H9 (cell line): Measurements from ENCODE around the gene HIPK1. TPM values are rescaled to one million over a fixed set of nuclear protein-coding genes. Genes with fewer than 3 reads are reported as not detected.

Experiments used
- DNase-seq: peaks from one replicate; pipeline ENCODE4 v3.0.0-alpha.2; 2017
- H2AFZ ChIP-seq: one replicate; pipeline ENCODE4 v1.6.1; 2013; ENCODE audit warnings: mild to moderate bottlenecking, low read length, control low read depth, moderate library complexity
- H2AK5ac ChIP-seq: 2 replicates; pipeline ENCODE4 v1.6.1; 2013; ENCODE audit warnings: low read length, control low read depth, mixed read lengths; ENCODE audit not compliant: insufficient read length
- H2BK120ac ChIP-seq: one replicate; pipeline ENCODE4 v1.6.1; 2013; ENCODE audit warnings: low read depth, mild to moderate bottlenecking, low read length, control low read depth, inconsistent platforms; ENCODE audit not compliant: poor library complexity, severe bottlenecking
- H2BK12ac ChIP-seq: 2 replicates; pipeline ENCODE4 v1.6.1; 2013; ENCODE audit warnings: low read length, control low read depth, mixed read lengths, low read depth; ENCODE audit not compliant: insufficient read length
- H2BK15ac ChIP-seq: 2 replicates; pipeline ENCODE4 v1.6.1; 2013; ENCODE audit warnings: low read depth, low read length, control low read depth
- H2BK20ac ChIP-seq: one replicate; pipeline ENCODE4 v1.6.1; 2013; ENCODE audit warnings: low read depth, mild to moderate bottlenecking, low read length, control low read depth, inconsistent platforms; ENCODE audit not compliant: poor library complexity, severe bottlenecking
- H2BK5ac ChIP-seq: 2 replicates; pipeline ENCODE4 v1.6.1; 2013; ENCODE audit warnings: low read length, control low read depth, mixed read lengths; ENCODE audit not compliant: insufficient read length
- H3K14ac ChIP-seq: 2 replicates; pipeline ENCODE4 v1.6.1; 2013; ENCODE audit warnings: low read length, control low read depth; ENCODE audit not compliant: insufficient read depth
- H3K18ac ChIP-seq: 2 replicates; pipeline ENCODE4 v1.6.1; 2013; ENCODE audit warnings: low read depth, mild to moderate bottlenecking, mixed read lengths, low read length, control low read depth; ENCODE audit not compliant: insufficient read length
- H3K23ac ChIP-seq: 2 replicates; pipeline ENCODE4 v1.6.1; 2013; ENCODE audit warnings: low read length, control low read depth, mixed read lengths, low read depth; ENCODE audit not compliant: insufficient read length
- H3K23me2 ChIP-seq: 2 replicates; pipeline ENCODE4 v1.6.1; 2013; ENCODE audit warnings: low read depth, mild to moderate bottlenecking, mixed read lengths, low read length, control low read depth; ENCODE audit not compliant: insufficient read length, poor library complexity, severe bottlenecking
- H3K27ac ChIP-seq: 2 replicates; pipeline ENCODE4 v1.5.1; 2013; ENCODE audit warnings: low read length, control low read depth, mixed read lengths, low read depth; ENCODE audit not compliant: insufficient read length
- H3K27me3 ChIP-seq: 2 replicates; pipeline ENCODE4 v1.6.1; 2013; ENCODE audit warnings: low read length, control low read depth, inconsistent platforms; ENCODE audit not compliant: insufficient read depth
- H3K4ac ChIP-seq: 2 replicates; pipeline ENCODE4 v1.6.1; 2013; ENCODE audit warnings: low read depth, mild to moderate bottlenecking, control low read depth, inconsistent platforms, low read length, moderate library complexity
- H3K4me1 ChIP-seq: 2 replicates; pipeline ENCODE4 v1.6.1; 2013; ENCODE audit warnings: low read length, control low read depth, inconsistent platforms; ENCODE audit not compliant: insufficient read depth
- H3K4me2 ChIP-seq: 2 replicates; pipeline ENCODE4 v1.6.1; 2013; ENCODE audit warnings: low read length, control low read depth, mixed read lengths; ENCODE audit not compliant: insufficient read length, insufficient read depth
- H3K56ac ChIP-seq: 2 replicates; pipeline ENCODE4 v1.6.1; 2013; ENCODE audit warnings: low read depth, mild to moderate bottlenecking, mixed read lengths, low read length, control low read depth; ENCODE audit not compliant: insufficient read length
- H3K79me1 ChIP-seq: 2 replicates; pipeline ENCODE4 v1.6.1; 2013; ENCODE audit warnings: low read depth, mild to moderate bottlenecking, moderate library complexity, low read length, control low read depth, inconsistent platforms; ENCODE audit not compliant: insufficient read depth, poor library complexity, severe bottlenecking
- H3K79me2 ChIP-seq: 2 replicates; pipeline ENCODE4 v1.6.1; 2013; ENCODE audit warnings: low read length, control low read depth, inconsistent platforms; ENCODE audit not compliant: insufficient read depth
- H3K9ac ChIP-seq: 2 replicates; pipeline ENCODE4 v1.6.1; 2013; ENCODE audit warnings: low read length, control low read depth, mixed read lengths; ENCODE audit not compliant: insufficient read length; ENCODE audit errors: extremely low read depth
- H3K9me3 ChIP-seq: one replicate; pipeline ENCODE4 v1.6.1; 2013; ENCODE audit warnings: low read depth, low read length, inconsistent platforms; ENCODE audit not compliant: control insufficient read depth
- H3T11ph ChIP-seq: one replicate; pipeline ENCODE4 v1.6.1; 2013; ENCODE audit warnings: mild to moderate bottlenecking, low read length, control low read depth, inconsistent platforms
- H4K20me1 ChIP-seq: one replicate; pipeline ENCODE4 v1.6.1; 2013; ENCODE audit not compliant: control insufficient read depth, insufficient read length, insufficient read depth
- H4K5ac ChIP-seq: 2 replicates; pipeline ENCODE4 v1.6.1; 2013; ENCODE audit warnings: low read depth, mild to moderate bottlenecking, mixed read lengths, low read length, control low read depth; ENCODE audit not compliant: insufficient read length
- H4K8ac ChIP-seq: replicated peaks from 2 replicates; pipeline ENCODE4 v1.6.1; 2013; ENCODE audit warnings: low read length, control low read depth, mixed read lengths, low read depth; ENCODE audit not compliant: insufficient read length
- H4K91ac ChIP-seq: 2 replicates; pipeline ENCODE4 v1.6.1; 2013; ENCODE audit warnings: low read depth, mild to moderate bottlenecking, moderate library complexity, mixed read lengths, low read length, control low read depth; ENCODE audit not compliant: insufficient read length
- H3K27ac Mint-ChIP-seq, 3 experiments: 2 replicates in 2 of 3; 3 replicates in 1 of 3; pipeline ENCODE4 v1.8.0; 2020 to 2021; ENCODE audit warnings: mixed read lengths in 3 of 3, mild to moderate bottlenecking in 1 of 3, moderate library complexity in 1 of 3
- H3K27me3 Mint-ChIP-seq: 2 replicates; pipeline ENCODE4 v1.8.0; 2021; ENCODE audit warnings: low read depth, mild to moderate bottlenecking, moderate library complexity, mixed read lengths
- H3K36me3 Mint-ChIP-seq, 3 experiments: 2 replicates in 2 of 3; 3 replicates in 1 of 3; pipeline ENCODE4 v1.8.0; 2020 to 2021; ENCODE audit warnings: low read depth in 3 of 3, mixed read lengths in 3 of 3; ENCODE audit not compliant: insufficient read depth in 1 of 3
- H3K4me1 Mint-ChIP-seq, 2 experiments: 2 replicates each; pipeline ENCODE4 v1.8.0; 2020; ENCODE audit warnings: mixed read lengths in 2 of 2
- H3K4me3 Mint-ChIP-seq, 2 experiments: 2 replicates in 1 of 2; 3 replicates in 1 of 2; pipeline ENCODE4 v1.8.0; 2020 to 2021; ENCODE audit warnings: mild to moderate bottlenecking in 2 of 2, mixed read lengths in 2 of 2, moderate library complexity in 1 of 2
- H3K9me3 Mint-ChIP-seq, 2 experiments: 2 replicates in 1 of 2; 3 replicates in 1 of 2; pipeline ENCODE4 v1.8.0; 2020; ENCODE audit warnings: mild to moderate bottlenecking in 2 of 2, mixed read lengths in 2 of 2, moderate library complexity in 1 of 2
- CTCF ChIP-seq: fragments of 200-600 bp; sonication (generic); conservative IDR thresholded peaks from 3 replicates; pipeline ENCODE4 v1.8.0; 2021; ENCODE audit warnings: antibody characterized with exemption, mild to moderate bottlenecking
- WGBS: extraction: QIAGEN DNeasy Blood & Tissue Kit; methylation state at CpG from one replicate; pipeline ENCODE4 v1.1.7; 2013; ENCODE audit warnings: missing lambda C conversion rate, low lambda C conversion rate, mixed read lengths; ENCODE audit not compliant: insufficient read length; ENCODE audit errors: extremely low coverage; 5-methylcytosine and 5-hydroxymethylcytosine counted together
- total RNA-seq: library from RNA; stranded (reverse); gene quantifications from 2 replicates; pipeline ENCODE4 v1.2.1, GENCODE V29; 2021

Gene HIPK1
- total RNA-seq, 1 experiment from 2014 or later, result 65.7 TPM

DNA sequence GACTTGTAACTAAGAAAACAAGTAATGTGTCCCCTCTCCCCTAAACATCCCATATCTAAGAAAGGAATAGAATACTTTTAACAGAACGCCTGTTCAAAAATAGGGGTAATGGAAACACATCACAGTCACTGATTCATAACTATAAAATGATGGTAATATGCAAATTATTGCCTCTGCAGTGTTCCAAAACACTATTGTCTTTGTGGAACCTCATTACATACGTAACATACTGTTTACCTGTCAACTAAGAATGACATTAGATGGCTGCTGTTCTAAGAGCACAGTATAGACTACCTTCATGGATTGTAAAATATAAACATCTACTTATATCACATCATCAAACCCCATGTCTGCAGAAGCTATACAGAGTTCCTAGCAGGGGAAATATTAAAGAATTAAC is 38.3 kb upstream of the HIPK1 start:
- no peak overlapping the region for H2BK5ac ChIP-seq
- no peaks in the 10 kb centered on the region for H4K20me1 ChIP-seq
- Mint-ChIP-seq H3K36me3 (peaks cover 0 to 3% (median 2%) of the 10 kb centered on the region in 3 experiments; a peak in 3 of 7 replicates), H3K27ac (no peak overlapping the region), H3K9me3 (no peaks in the 10 kb centered on the region), H3K27me3 (no peaks in the 10 kb centered on the region), H3K4me1 (no peaks in the 10 kb centered on the region), H3K4me3 (no peak overlapping the region)
- H2BK20ac ChIP-seq, result no peak overlapping the region
- no peaks in the 10 kb centered on the region for H3K79me1 ChIP-seq
- no peak overlapping the region for H3K27ac ChIP-seq
- H4K91ac ChIP-seq, result no peak overlapping the region
- no peaks in the 10 kb centered on the region for H3K9me3 ChIP-seq
- no peak overlapping the region for H2BK15ac ChIP-seq
- no peak overlapping the region for H3K9ac ChIP-seq
- no peak for DNase-seq
- no peaks in the 10 kb centered on the region for H3K4me1 ChIP-seq
- no peak overlapping the region for H2BK120ac ChIP-seq
- no peaks in the 10 kb centered on the region for H3K79me2 ChIP-seq
- no peak overlapping the region for H3K23ac ChIP-seq
- H2AFZ ChIP-seq, result no peak overlapping the region
- H2AK5ac ChIP-seq, result no peak overlapping the region
- no peaks in the 10 kb centered on the region for H3K23me2 ChIP-seq
- H3K56ac ChIP-seq, result no peak overlapping the region
- H3K18ac ChIP-seq, result no peak overlapping the region
- H3K27me3 ChIP-seq, result no peaks in the 10 kb centered on the region
- H4K5ac ChIP-seq, result no peak overlapping the region
- H2BK12ac ChIP-seq, result no peak overlapping the region
- H3K4me2 ChIP-seq, result no peak overlapping the region
- no CpG with 5 or more reads among the region's 2 CpGs for WGBS
- no peak for TF ChIP-seq CTCF
- no peak overlapping the region for H3K14ac ChIP-seq
- H4K8ac ChIP-seq, result no peak overlapping the region
- no peak overlapping the region for H3T11ph ChIP-seq
- H3K4ac ChIP-seq, result no peak overlapping the region
